CD4-positive, alpha-beta T cell treated with Interleukin-6 for 4 hours (primary cell): ENCODE measurements around the gene RFTN1.

Experiments
- DNase-seq: peaks from one replicate; pipeline ENCODE4 v3.0.0-alpha.2; 2020; ENCODE audit warnings: mixed read lengths

The RFTN1 gene

DNA sequence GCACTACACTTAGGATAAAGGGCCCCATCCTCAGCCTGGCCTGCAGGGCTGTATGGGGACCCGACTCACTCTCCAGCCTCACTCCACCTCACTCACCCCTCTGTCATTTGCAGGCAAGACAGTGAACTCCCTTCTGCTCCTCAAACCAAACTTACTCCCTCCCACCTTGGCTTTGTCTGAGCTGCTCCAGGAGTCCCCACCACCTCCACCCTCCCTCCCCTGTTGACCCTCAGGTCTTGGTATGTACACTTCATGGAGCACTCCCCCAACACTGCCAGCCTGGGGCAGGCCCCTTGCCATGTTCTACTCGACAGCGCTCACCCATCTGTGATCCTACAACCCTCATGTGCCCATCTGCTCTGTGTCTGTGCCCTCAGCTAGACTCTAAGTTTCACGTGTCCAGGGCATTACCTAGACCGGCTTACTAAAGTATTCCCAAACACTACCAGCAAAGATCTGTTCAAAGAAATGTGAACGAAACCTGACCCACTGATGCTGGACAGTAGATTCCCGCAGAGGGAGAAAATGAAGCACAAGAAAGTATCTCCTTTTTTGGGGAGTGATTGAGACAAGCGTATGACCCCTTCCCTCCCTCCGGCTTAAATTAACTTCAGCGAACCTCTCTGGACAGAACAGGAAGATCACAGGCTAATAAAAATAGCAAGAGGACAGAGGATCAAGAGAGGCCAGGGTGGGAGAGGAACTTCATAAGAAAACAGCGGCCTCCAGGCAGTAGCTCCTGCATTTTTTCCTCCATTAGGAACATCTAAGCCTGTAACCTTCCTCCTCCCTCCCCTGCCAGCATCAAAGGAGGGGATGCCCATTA, 113.2 kb downstream of the RFTN1 start:
- DNase-seq, result no peak

DNA sequence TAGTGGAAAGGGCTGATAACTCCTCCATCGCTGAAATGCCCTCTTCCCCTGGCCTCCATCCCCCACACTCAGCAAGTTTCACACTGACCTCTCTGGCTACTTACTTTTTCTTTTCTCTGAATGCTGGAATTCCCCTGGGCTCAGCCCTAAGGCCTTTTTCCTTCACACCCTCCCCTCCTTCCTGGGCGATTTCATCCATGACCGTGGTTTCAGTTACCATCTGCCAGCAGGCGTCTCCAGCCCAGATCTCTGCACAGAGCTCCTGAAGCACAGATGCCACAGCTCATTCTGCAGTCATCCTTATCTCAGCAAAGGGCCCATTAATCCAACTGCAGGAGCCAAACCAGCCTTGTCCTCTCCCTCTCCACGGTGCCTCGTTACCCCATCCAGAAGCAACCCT, 114.0 kb downstream of the RFTN1 start:
- DNase-seq, result no peak

DNA sequence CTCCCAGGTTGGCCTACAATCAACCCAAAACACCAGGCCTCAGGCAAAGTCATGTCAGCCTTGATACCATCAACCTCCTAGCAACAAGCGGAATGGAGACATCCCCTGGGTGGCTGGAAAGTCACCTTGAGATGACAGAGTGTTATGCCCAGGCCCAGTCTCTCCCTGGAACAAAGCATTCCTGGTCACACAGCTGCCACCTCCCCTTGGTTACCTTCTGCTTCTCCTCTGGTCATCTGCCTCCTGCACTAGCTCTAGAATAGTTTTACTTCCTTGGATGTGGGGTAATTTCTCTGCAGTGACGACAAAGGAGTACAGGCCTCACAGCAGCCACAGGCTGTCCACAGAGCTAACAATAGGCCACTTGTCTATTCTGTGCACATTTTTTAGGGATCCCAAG, 114.9 kb downstream of the RFTN1 start:
- DNase-seq, result no peak

DNA sequence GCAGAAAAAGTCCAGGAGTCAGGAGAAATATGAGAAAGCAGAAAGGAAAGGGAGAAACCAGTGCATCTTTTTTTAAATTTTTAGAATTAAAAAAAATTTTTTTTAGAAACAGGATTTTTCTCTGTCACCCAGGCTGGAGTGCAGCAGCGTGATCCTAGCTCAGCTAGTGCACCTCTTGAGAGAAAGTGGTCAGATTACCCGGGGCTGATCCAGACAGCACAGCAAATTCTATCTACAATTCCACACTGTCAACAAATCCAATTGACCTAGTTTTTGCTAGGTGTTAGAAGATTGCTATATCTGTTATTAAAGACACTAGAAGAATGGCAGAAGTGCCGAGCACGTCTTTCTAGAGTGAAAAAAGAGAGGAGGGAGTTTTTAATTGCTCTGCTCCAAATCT, 117.3 kb downstream of the RFTN1 start:
- no peak for DNase-seq

DNA sequence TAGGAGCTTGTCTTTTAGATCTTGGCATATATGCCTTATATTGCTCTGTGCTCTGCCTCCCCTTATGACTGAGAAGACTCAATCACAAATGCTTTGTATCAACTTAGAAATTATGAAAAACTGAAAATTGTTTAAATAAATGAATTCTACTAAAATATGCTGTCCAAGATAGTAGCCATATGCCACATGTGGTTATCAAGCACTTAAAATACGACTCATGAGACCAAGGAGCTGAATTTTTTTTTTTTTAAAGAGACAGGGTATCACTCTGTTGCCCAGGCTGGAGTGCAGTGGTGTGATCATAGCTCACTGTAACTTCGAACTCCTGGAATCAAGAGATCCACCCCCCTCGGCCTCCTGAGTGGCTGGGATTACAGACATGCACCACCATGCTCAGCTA, 118.3 kb downstream of the RFTN1 start:
- DNase-seq, result no peak

DNA sequence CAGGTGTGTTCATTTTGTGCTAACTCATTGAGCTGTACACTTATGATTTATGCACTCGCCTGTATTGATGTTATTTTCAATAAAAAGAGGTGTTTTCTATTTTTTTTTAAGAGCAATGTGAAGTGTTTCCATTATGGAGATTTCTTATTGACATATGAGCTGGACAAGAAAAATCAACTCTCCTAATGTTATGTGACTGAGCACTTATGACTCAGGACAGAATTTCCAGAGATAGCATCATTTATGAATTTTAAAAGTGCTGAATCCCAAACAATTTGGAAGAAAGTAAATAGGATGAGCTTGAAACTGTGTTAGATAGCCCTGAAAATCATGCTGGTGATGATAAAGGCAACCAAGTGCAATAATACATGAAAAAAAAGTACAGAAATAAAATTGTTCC, 118.9 kb downstream of the RFTN1 start:
- DNase-seq, result no peak

DNA sequence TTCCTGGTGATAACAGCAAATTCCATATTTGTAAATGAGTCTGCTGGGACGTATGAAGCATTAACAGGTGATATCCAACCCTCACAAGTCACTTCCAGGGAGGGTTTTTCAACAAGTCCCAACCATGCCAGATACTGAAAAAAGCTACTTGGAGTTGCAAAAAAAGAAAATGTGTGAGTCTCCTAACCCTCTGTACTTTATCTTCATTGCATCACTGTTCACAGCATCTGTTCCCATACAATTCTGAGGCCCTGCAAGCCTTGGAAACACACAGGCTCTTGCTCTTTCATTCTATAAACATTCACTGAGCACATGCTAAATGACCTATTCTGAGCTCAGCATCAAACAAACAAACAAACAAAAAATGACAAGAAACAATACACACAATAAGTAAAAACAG, 120.8 kb downstream of the RFTN1 start:
- no peak for DNase-seq

DNA sequence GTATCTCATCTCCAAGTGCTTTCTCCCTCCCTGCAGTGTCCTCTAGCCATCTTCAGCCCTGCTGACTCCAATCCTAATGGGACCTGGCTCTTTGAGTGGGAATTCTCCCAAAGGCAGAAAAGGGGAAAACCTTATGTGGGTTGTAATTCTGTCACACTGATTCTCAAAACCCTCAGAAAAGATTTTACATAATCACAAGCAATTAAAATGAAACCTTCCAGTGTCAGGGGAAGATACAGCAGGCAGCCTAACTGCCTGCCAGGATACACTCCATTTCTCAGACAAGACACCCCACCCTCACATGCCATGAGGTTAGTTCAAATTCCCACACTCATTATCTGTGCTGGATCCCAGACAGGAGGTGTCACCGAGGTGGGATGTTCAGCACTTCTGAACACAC, 121.4 kb downstream of the RFTN1 start:
- no peak for DNase-seq

DNA sequence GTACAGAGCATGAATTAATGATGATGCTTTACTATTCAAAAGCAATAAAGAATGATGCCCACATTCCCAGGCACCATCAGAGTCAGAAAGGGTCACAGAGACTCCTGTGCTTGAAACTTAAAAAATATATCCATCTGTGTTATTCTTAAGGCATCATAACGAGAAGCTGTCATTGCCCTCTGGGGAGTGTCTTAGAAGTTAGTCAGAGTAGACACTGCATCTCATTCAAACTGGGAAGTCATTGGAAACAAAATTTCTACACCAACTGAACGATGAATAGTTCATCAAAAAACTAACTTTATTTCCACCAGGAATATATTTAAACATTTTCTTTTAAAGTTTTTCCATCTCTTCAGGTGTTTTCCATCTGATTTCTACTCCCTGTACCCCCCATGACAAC, 122.9 kb downstream of the RFTN1 start:
- no peak for DNase-seq

DNA sequence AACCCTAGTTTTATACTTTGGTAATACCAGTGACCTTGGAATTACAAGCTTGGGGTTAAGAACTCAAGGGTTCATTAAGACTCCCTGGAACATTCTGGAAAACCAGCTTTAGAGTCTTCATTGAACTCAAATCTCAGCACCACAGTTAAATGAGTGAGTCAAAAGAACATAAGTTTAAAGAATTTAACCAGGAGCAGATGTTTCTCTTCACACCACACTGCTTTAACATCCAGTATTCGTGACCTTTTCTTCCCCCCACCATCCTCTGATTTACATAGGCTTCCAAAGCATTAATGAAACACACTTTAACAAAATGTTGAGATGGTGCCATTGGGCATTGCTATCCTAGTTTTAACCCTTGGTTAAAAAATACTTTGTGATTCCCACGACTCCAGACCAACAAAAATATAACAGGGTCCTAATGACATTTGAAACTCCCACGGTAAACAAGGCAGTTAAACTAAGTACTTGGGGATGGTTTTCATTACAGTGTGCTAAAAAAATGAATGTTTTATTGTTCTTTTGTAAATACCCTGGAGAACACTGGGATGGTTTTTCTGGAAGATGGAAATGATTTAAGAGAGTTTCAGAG, 124.6 kb downstream of the RFTN1 start:
- DNase-seq, result no peak

DNA sequence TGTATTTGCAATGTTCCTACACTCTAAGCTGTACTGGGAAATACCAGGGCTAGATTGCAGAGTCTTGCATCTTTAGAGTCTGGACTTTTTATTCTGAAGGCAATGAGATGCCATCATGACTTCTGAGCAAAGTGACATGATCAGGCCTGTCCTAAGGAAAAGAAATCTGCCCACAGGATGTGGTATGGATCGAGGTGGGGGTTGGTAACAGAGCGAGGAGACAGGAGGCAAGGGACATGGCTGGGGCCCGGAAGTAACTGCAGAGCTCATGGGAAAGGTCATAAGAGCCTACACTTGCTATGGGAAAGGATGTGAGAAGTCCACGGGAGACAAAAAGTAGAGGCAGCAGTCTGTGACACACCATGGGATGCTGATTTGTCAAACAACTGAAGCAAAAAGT, 126.9 kb downstream of the RFTN1 start:
- DNase-seq, result no peak

DNA sequence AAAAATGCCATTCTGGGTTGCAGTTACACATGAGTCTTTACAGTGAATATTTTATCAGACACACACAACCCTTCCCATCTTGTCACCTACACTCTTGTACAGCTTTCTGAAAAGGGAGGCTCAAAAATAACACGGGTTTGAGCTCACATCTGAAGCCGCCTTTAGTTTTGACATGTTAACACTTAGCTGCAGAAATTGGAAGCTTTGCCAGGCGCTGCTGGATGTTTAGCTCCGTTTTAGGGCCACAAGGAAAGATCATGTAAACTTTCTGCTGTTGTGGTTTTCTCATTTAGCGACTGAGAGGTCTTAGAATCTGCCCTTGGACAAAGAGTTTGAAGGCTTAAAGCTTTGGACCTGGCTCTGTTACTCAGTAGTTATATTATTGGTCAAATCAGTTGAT, 128.3 kb downstream of the RFTN1 start:
- no peak for DNase-seq

DNA sequence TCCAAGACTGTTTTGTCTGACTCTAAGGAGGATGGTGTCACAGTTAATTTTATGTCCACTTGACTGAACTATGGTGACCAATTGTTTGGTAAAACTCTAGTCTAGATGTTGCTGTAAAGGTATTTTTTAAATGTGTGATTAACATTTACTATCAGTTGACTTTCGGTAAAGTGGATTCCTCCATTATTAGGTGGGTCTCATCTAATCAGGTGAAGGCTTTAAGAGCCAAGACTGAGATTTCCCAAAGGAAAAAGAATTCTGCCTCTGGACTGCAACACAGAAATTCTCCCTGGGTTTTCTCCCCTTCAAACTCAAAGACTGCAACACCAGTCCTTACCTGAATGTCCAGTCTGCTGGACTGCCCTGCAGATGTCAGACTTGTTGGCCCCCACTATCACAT, 129.6 kb downstream of the RFTN1 start:
- no peak for DNase-seq

DNA sequence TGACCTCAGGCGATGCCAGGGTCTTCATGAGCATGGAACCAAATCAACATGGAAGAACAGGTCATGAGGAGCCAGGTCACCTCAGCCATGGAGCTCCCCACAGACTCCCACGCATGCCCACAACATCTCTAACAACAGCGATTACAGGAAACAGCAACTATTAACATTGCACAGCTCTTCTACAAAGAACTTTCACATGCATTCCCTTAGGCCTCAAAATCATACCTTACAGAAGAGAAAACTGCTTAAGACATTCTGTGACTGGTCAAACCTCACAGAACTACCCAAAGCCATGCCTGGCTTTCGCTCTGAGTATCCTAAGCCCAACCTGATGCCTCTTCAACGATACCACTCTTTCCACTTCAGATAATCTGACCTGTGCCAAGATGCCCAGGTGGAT, 130.7 kb downstream of the RFTN1 start:
- no peak for DNase-seq

DNA sequence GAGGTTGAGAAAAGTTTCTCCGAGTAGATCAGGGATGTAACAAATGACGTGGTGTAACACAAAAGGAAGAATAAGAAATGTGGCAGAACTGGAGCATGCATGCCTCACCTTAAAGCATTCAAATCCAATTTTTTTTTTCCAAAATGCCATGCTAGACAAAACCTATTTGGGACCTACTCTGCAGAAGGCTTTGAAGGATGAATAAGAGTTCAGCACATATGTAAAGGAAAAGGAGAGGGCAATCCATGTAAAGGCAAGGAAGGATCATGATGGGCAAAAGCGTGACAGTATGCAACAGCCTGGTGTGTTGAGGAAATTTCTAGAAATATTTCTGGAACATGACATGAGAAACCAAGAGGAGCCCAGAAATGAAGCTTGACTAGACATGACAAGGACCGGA, 132.1 kb downstream of the RFTN1 start:
- no peak for DNase-seq

DNA sequence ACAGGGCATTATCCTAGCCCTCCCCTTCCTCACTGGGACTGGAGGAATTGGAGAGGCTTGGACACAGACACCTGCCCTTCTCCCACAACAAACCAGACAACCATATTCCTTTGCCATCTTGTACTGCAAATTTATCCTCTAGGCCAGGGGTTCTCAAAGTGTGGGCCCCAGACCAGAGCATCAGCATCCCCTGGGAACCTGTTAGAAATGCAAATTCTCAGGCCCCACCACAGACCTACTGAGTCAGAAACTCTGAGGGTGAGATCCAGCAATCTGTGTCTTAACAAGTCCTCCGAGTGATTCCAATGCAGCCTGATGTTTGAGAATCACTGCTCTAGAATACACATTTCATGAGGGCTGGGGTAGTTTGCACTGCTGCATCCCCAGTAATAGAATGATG, 133.1 kb downstream of the RFTN1 start:
- DNase-seq, result no peak

DNA sequence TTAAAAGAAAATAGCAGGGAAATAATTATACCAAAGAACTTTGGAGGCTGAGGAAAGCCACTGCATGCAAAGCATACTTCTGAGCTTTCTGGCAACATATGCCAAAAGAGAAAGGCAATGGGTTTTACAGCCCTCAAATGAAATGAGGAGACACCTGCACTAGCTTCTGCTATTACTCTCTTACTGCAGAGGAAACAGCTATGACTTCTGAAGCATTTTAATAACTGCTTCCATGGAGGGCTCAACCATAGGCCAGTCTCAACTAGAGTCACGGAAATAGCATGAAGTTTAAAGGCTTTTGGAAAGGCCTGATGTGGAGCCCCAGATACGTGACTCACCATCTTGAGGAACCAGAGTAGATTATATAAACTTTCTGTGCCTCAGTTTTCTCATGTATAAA, 133.7 kb downstream of the RFTN1 start:
- DNase-seq, result no peak

DNA sequence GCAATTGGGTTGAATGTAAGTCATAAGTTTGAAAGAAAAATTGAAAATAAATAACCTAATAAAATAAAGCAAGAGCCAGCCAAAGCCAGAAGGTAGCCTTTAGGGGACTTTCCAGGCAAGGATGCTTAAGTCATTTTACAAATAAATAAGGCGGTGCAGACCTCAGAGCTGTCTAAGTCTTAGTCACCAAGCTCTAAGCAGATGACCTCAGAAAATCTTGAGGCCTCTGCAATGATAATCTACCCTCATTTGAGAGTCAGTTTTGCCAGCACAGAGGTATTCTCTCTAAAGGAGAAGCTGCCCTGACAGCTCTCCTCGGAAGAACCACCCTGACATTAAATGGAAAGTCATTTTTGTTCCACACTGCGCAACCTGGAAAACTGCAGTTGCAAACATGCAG, 134.6 kb downstream of the RFTN1 start:
- DNase-seq, result no peak

DNA sequence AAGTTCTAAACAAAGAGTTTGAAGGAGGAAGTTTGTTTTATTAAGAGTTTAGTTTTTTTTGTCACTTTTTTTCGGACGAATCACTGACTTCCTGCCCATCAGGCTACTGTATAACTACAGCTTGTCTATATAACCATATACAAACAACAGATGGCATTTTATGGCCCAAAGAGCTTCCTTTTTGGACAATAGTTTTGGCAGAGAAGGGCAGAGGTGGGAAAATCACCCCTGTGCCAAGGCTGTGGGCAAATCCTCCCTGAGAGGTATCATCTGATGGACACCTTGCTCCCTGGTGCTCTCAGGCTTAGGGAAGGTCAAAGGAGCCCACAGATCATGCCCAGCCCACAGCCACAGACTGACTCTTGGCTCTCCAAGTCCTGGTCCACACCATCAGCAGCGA, 135.1 kb downstream of the RFTN1 start:
- DNase-seq, result no peak

DNA sequence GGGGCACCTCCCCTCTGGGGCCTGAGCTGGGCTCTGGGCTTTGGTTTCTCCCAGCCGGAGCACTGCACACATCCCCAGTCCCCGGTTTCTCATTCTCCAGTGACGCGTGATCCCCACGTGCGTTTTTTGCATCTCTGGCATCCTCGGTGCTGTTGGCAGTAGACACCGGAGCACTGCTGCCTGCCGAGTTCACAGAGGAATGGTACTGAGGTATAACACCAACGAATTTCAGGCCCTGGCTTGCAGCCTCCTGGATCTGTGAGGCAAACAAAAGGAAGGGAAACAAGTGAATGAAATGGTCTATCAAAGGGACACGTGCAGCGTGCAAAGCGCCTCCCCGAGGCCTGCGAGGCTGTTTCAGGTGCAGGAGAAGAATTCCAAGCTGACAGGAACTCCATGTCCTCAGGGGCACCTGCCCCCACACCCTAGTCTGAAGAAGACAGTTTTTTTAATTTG, 135.6 kb downstream of the RFTN1 start:
- DNase-seq, result peak; percentile 17

DNA sequence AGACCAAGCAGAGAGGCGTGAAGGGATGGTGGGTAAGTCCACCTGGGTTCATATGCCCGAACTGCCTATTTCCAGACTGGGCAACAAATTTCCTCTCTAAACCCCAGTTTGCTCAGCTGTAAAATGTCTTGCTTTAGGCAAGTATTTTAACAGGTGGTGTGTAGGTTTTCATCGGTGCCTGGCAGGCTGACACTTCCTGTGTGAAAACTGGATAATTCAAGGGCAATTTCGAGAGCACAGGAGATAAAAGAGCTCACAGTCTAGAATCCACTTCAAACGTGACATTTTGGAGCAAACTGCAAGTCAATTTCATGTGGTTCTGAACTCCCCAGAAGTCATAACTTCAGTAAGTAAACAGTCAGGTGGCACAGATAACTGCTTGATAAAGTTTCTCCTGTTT, 136.3 kb downstream of the RFTN1 start:
- peak; percentile 64 for DNase-seq

DNA sequence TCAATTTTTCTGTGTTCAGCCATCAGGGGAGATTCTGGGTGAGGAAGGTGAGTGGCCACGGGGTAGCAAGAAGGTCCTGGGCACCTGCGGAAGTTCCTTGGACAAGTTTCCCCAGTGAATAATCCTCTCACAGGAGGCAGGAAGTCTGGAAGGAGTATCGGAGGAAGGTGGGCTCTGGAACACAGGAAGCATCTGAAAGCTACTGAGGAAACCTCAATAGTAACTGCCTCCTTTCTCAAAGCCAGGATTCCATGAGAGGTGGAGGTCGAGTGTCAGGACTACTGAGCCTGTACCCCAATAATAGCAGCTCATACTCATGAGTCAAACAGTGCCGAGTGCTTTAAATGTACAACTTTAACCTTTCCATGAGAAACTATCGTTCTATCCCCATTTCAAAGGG, 137.6 kb downstream of the RFTN1 start:
- no peak for DNase-seq

DNA sequence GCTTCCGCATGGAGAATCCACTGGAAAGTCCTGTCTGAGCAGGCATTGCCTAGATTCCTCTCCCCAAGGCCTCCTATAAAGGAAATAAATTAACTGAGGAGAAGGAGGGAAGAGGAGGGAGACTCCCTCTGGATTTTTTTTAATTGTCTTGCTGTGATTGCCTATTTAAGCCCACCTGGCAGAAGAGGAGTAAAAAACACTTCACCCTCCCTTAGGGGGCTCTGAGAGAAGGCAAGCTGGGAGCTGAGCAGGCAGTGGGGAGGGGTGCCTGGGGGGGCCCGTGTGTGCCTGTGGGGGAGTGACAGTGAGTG, 138.6 kb downstream of the RFTN1 start:
- DNase-seq, result no peak

DNA sequence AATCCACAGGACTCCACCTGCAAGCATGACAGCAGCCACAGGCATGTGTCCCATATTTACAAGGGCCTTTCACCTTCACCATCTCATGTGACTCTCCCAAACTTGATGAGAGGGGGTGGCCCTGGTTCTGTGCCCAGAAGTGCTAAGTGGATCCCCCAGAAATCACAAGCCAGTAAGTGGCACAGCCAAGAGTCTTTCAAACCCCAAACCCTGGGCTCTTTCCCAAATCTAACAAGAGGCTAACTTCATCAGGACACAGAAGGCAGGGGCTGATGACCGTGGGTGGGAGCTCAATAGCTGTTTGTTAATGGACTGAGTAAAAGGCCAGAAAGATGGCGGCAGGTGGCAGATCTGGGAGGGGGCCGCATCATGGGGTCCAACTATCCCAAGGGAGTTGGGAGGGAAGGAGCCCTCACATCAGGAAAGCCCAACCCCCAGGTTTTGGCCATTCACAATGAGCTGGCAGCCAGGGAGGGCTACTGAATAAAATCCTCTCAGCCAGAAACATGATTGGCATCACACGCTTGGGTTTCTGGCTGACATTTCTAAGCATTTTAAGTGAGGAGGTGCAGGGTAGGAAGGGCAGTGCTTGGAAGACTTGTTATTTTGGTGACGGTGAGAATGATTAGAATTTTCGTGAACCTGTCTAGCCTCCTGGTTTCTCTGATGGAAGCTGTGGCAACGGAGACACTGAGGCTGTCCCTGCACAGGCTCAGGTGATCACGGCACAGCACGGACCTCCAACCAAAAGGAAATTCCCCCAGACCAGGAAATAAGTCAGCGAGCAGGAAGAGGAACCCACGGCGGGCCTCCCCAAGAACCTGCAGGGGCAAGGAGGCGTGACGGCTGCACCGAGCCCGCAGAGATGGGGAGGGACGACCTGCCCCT, 139.2 kb downstream of the RFTN1 start:
- peak; percentile 56 for DNase-seq
